NCI-H146 treated with DMSO at 0.1 percent for 48 hours (cell line): ENCODE measurements around the gene CENPS.
"Not testable (repeated sequence)": the region's sequence is repeated elsewhere in the genome, so short reads cannot be mapped to it uniquely, and the experiment has no call there.

Source experiments
- DNase-seq: peaks from one replicate; lab custom pipeline; 2025; ENCODE audit not compliant: unreplicated experiment; lab: John Stamatoyannopoulos, UW

CENPS gene

GRCh38 chr1:10430216-10431069, at the start of gene CENPS:
CENPS (plus strand) TSS chr1:10430433; CDS start chr1:10430518, 85 bp downstream.
- peak; percentile 18 for DNase-seq

GRCh38 chr1:10380594-10381275, 49.5 kb upstream of the CENPS start:
- DNase-seq, result no peak

GRCh38 chr1:10383630-10384029, 46.6 kb upstream of the CENPS start:
- DNase-seq, result no peak

- DNase-seq, result no peak
Measured at GRCh38 chr1:10384219-10384618, 46.0 kb upstream of the CENPS start.

GRCh38 chr1:10386761-10387676, 43.2 kb upstream of the CENPS start:
- DNase-seq, result no peak

- no peak for DNase-seq
Measured at GRCh38 chr1:10387677-10388386, 42.4 kb upstream of the CENPS start.

- no peak for DNase-seq
Measured at GRCh38 chr1:10388387-10388715, 41.9 kb upstream of the CENPS start.

GRCh38 chr1:10389271-10389973, 40.8 kb upstream of the CENPS start:
- DNase-seq, result no peak

GRCh38 chr1:10396870-10397269, 33.4 kb upstream of the CENPS start:
- no peak for DNase-seq

- DNase-seq, result no peak
Measured at GRCh38 chr1:10398278-10398733, 31.9 kb upstream of the CENPS start.

- DNase-seq, result peak; percentile 29
Measured at GRCh38 chr1:10398734-10399443, 31.3 kb upstream of the CENPS start, which contains the start of gene PGD. PGD (plus strand) TSS chr1:10399064; CDS start chr1:10399118, 54 bp downstream.

GRCh38 chr1:10399444-10399941, 30.7 kb upstream of the CENPS start:
- DNase-seq, result no peak

- no peak for DNase-seq
Measured at GRCh38 chr1:10400013-10400412, 30.2 kb upstream of the CENPS start.

- no peak for DNase-seq
Measured at GRCh38 chr1:10401281-10401680, 29.0 kb upstream of the CENPS start.

- DNase-seq, result no peak
Measured at GRCh38 chr1:10402729-10403274, 27.4 kb upstream of the CENPS start.

- DNase-seq, result no peak
Measured at GRCh38 chr1:10407201-10407600, 23.0 kb upstream of the CENPS start.

GRCh38 chr1:10415211-10415930, 14.9 kb upstream of the CENPS start:
- DNase-seq, result no peak

GRCh38 chr1:10415967-10416366, 14.3 kb upstream of the CENPS start:
- DNase-seq, result not testable (repeated sequence)
